Skeletal muscle tissue (tissue), 4 donors: ENCODE results near the gene ARID1B. TPM values are rescaled to one million over a fixed set of nuclear protein-coding genes. Genes with fewer than 3 reads are reported as not detected.

Source experiments
- H3K27ac ChIP-seq: one replicate; pipeline ENCODE4 v1.7.0; 2013; ENCODE audit warnings: mild to moderate bottlenecking, low read depth, low read length, inconsistent platforms
- H3K27me3 ChIP-seq, 3 donors: one replicate each; pipeline ENCODE4 v1.7.0; 2013; ENCODE audit warnings: low read length in 3 of 3; ENCODE audit not compliant: control insufficient read depth in 3 of 3, insufficient read depth in 3 of 3
- H3K36me3 ChIP-seq, 3 donors: one replicate each; pipeline ENCODE4 v1.7.0; 2013; ENCODE audit warnings: low read length in 3 of 3; ENCODE audit not compliant: control insufficient read depth in 3 of 3, insufficient read depth in 3 of 3
- H3K4me1 ChIP-seq, 3 donors: one replicate each; pipeline ENCODE4 v1.7.0; 2013; ENCODE audit warnings: low read length in 3 of 3, mild to moderate bottlenecking in 3 of 3; ENCODE audit not compliant: control insufficient read depth in 3 of 3, insufficient read depth in 3 of 3
- H3K4me3 ChIP-seq, 3 donors: one replicate each; pipeline ENCODE4 v1.7.0; 2013; ENCODE audit warnings: low read length in 3 of 3
- H3K9ac ChIP-seq, 3 donors: one replicate each; pipeline ENCODE4 v1.7.0; 2013; ENCODE audit warnings: low read length in 3 of 3, mild to moderate bottlenecking in 3 of 3, moderate library complexity in 2 of 3, low read depth in 1 of 3
- H3K9me3 ChIP-seq, 3 donors: one replicate each; pipeline ENCODE4 v1.7.0; 2013; ENCODE audit warnings: low read length in 3 of 3; ENCODE audit not compliant: control insufficient read depth in 3 of 3
- total RNA-seq: library from RNA; depleted of rRNA; stranded (reverse); fragments of >200 nt; gene quantifications from one replicate; pipeline ENCODE4 v1.2.3, GENCODE V29; 2014
- donor health status: Osteomylitis.

Gene ARID1B
- total RNA-seq, 1 donor from 2014 or later = 73.6 TPM

DNA sequence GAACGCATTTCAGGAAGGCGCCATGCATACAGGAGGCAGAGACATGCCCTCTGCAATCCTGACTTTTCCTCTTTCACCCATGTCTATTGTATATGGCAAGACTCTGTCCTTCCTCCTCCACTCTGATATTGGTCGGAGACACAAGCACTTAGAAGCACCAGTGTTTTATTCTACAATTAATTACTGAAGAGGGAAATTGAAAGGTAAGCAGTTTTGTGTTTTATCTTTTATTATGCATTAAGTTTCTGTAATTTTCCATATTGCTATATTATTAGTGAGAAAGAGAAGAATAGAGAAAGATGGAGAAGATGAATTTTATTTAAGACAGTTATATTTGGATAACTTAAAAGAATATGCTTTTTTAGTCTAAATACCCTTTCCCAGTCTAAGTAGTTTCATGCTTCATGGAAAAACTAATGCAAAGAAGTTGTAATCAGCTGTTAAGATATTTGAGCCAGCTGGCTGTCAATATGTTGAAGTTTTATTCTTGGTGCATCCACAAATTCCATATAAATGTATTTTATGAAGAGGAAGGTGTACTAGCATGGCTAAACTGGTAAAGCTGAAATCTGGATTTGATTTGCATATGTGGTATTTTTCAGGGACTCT lies 13.6 kb downstream of the ARID1B start:
- H3K9me3 ChIP-seq = no peaks in the 10 kb centered on the region
- peaks cover 47 to 67% (median 49%) of the 10 kb centered on the region in 3 donors for H3K4me1 ChIP-seq
- no peak overlapping the region for H3K9ac ChIP-seq
- H3K4me3 ChIP-seq = no peak overlapping the region
- no peaks in the 10 kb centered on the region for H3K36me3 ChIP-seq
- H3K27ac ChIP-seq = no peak overlapping the region
- no peaks in the 10 kb centered on the region for H3K27me3 ChIP-seq

DNA sequence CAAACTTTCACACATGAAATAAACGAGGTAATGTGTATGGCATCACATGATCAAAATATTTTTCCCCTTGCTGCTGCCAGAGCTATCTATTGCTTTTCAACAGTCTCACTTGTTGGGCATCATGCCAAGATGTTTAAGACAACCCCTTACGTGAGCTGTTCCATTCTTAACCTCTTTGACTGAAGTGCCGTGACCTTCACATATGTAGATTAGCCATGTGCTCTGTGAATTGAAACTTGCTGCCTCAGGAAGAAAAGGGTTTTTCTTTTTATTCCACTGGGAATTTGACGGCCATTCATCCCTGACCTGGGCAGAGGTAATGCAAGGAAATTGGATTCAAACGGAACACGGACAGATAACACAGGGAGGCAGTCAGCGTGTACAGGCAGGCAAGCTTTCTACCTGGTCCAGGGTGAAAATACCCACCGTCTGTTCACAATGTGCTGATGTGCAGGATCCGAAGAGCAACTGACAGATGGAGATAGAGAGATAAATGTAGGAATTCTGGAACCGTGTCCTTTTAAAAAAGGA lies 14.2 kb downstream of the ARID1B start:
- H3K27me3 ChIP-seq = no peaks in the 10 kb centered on the region
- peak overlapping the region; percentile 41 to 58 (median 46) for H3K4me3 ChIP-seq
- H3K27ac ChIP-seq = no peak overlapping the region
- H3K4me1 ChIP-seq = peaks cover 52 to 70% (median 52%) of the 10 kb centered on the region in 3 donors
- no peaks in the 10 kb centered on the region for H3K36me3 ChIP-seq
- no peaks in the 10 kb centered on the region for H3K9me3 ChIP-seq
- H3K9ac ChIP-seq = peak overlapping the region in 2 of 3 donors; percentile 23 to 46

DNA sequence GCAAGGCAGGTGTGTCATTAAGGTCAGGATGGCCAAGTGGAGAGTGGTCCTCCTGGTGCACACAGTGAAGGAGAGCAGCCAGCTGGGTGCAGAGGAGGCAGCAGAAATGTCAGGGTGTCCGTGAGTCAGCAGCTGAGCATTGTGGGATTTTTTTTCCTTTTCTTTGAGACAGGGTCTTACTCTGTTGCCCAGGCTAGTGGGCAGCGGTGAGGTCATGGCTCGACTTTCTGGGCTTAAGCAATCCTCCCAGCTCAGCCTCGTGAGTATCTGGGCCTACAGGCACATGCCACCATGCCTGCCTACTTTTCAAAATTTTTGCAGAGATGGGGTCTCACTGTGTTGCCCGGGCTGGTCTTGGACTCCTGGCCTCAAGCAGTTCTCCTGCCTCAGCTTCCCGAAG lies 16.0 kb downstream of the ARID1B start:
- H3K4me1 ChIP-seq = peaks cover 50 to 72% (median 53%) of the 10 kb centered on the region in 3 donors
- H3K4me3 ChIP-seq = no peak overlapping the region
- H3K9me3 ChIP-seq = no peaks in the 10 kb centered on the region
- H3K27ac ChIP-seq = no peak overlapping the region
- no peaks in the 10 kb centered on the region for H3K36me3 ChIP-seq
- no peaks in the 10 kb centered on the region for H3K27me3 ChIP-seq
- no peak overlapping the region for H3K9ac ChIP-seq

DNA sequence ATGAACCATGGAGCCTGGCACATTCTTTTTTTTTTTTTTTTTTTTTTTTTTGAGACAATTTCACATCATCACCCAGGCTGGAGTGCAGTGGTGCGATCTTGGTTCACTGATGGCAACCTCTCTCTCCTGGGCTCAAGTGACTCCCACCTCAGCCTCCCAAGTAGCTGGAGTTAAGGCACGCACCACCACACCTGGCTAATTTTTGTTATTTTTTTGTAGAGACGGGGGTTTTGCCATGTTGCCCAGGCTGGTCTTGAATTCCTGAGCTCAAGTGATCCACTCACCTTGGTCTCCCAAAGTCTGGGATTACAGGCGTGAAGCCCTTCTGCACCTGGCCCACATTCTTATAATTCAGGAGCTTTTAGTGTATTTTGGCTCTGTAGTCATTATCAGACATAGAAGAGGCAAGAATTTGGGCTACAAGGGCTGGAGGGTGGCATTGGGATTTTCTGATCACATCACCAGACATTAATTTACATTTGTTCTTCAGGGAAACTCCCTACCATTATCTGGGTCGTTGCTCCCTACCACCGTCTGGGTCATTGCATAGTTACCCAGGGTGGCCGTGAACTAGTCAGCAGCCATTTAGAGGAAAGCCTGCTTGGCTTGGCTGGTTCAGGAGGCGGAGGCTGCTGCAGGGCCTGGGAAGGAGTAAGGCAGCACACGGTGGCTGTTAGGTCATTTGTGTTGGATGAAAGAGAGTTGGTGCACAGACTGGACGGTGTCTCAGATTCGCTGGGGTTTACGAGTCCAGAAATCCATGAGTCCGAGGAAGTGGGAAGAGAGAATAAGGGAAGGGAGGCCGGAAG lies 17.6 kb downstream of the ARID1B start:
- Histone ChIP-seq H3K4me1 (peaks cover 45 to 62% (median 49%) of the 10 kb centered on the region in 3 donors), H3K27ac (no peak overlapping the region), H3K27me3 (no peaks in the 10 kb centered on the region), H3K36me3 (no peaks in the 10 kb centered on the region), H3K9me3 (no peaks in the 10 kb centered on the region), H3K9ac (peak overlapping the region in 1 of 3 donors; percentile 41), H3K4me3 (peak overlapping the region in 2 of 3 donors; percentile 7 to 23)

DNA sequence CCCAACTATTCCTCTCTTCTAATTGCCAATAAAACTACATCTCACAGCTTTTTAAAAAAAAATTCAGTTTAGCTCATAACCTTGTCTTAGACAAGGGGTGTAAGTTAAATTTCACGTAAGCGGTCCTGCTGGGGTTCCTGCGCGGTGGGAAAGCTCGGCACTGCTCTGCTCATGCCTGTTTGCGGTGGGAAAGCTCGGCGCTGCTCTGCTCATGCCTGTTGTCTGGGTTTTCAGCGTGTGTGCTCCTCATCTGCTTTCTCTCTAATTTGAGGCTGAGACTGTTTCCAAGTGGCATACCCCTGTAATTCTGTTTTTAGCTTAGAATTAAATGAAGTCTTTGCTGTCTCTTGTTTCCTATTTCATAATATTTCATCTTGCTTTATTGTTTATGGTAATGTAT lies 18.6 kb downstream of the ARID1B start:
- Histone ChIP-seq H3K27me3 (no peaks in the 10 kb centered on the region), H3K9ac (peak overlapping the region; percentile 23 to 51 (median 46)), H3K4me3 (peak overlapping the region; percentile 15 to 52 (median 33)), H3K9me3 (no peaks in the 10 kb centered on the region), H3K27ac (no peak overlapping the region), H3K4me1 (peaks cover 40 to 57% (median 44%) of the 10 kb centered on the region in 3 donors), H3K36me3 (no peaks in the 10 kb centered on the region)

DNA sequence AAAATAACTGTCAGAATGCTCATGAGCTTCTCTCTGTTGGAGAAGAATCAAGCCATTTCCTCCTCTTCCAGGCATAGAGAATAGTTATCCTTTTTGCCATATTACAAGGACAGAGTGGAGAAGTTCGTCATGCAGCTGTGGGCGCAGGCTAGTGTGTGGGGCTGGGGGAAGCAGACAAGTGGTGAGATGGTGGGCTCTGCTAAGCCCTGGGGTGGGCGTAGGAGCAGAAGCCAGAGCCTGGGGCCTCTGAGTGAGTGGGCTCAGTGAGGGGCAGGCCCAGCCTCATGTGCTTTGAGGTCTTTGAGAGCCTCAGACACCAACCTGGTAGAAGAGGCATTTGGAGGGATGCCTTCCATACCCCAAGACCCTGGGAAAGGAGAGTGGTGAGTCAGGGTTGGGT lies 19.4 kb downstream of the ARID1B start:
- H3K9me3 ChIP-seq = no peaks in the 10 kb centered on the region
- peaks cover 33 to 50% (median 36%) of the 10 kb centered on the region in 3 donors for H3K4me1 ChIP-seq
- H3K27me3 ChIP-seq = no peaks in the 10 kb centered on the region
- no peak overlapping the region for H3K9ac ChIP-seq
- no peaks in the 10 kb centered on the region for H3K36me3 ChIP-seq
- H3K27ac ChIP-seq = no peak overlapping the region
- no peak overlapping the region for H3K4me3 ChIP-seq

DNA sequence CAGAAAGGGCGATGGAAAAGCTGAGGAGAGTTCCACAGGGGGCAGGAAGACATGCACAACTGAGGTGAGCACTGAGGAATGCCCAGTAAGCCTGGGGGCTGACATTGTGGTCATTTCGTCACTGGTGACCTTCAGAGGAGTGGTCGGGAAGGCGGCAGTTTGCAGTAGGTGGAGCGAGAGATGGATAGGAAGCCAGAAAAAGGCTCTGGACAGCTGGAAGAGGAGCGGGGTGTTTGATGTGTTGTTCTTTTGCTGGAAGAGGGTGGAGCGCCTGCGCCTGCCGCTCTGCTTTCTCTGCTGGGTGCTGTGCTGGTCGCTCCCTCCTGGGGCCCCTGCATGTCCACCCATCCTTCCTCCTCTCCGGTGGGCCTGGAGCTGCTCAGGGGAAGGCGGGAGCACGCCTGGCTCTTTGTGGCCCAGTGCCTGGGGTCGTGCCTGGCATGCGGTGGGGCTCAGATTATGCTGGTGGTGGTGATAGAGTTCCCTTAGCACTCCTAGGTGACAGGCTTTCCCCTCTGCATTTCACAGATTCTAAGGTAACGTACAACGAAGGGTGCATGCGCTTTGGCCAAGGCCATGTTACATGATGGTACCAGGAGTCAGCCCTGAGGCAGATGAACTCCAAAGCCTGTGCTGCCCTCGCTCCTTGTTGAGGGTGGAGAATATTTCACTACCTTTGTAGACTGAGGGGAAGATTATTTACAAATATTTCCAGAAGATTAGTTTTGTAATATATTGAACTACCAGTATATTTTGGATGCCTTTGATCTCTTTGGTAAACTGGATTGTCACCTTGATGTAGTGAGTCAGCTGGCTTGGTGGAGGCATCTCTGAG lies 20.9 kb downstream of the ARID1B start:
- no peaks in the 10 kb centered on the region for H3K36me3 ChIP-seq
- H3K4me1 ChIP-seq = peaks cover 33 to 38% (median 36%) of the 10 kb centered on the region in 3 donors
- H3K9me3 ChIP-seq = no peaks in the 10 kb centered on the region

DNA sequence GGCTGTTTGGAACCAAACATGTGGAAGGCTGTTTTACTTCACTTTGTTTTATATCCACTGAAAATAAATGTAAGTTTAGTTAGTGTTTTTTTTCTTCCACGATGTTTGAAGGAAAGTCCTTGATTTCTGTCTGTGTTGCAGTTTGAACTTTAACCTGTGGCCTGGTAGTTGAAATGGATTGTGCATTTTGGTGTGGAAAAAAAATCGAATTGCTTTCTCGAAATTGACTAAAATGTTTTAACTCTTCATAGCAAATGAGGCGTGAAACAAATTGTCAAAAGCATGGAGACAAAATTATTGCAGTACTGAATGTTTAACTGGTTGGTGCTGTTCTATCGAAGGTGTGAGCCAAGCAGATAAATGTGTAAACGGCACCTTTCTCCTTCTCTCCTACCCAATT lies 24.5 kb downstream of the ARID1B start:
- Histone ChIP-seq H3K27ac (no peak overlapping the region), H3K4me3 (no peak overlapping the region), H3K9ac (no peak overlapping the region), H3K4me1 (peaks cover 10 to 14% (median 13%) of the 10 kb centered on the region in 3 donors), H3K9me3 (no peaks in the 10 kb centered on the region), H3K27me3 (no peaks in the 10 kb centered on the region), H3K36me3 (no peaks in the 10 kb centered on the region)

More for the DNA sequence above, 20.9 kb downstream of the ARID1B start:
- no peak overlapping the region for H3K27ac ChIP-seq
- no peak overlapping the region for H3K4me3 ChIP-seq
- no peaks in the 10 kb centered on the region for H3K27me3 ChIP-seq
- no peak overlapping the region for H3K9ac ChIP-seq

DNA sequence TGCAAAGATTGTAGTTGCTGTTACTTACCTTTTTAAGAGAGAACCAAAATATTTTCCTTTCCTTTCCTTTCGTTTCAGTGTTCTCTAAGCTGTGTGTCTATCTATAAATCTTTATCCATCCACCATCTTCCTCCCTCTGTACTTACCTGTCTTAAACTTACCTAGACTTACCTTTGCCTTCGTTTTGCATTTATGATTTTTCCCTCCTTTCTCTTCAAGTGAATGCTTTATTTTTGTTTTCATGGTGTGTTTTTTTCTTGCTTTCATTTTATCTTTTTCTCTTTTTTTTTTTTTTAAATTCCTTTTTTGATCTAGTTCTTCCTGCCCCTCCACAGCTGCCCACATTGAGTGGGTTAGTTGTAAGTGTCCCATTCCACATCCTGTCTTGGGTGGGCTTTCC lies 26.2 kb downstream of the ARID1B start:
- Histone ChIP-seq H3K4me1 (peaks cover 8 to 19% (median 8%) of the 10 kb centered on the region in 3 donors), H3K27me3 (no peaks in the 10 kb centered on the region), H3K4me3 (no peak overlapping the region), H3K27ac (no peak overlapping the region), H3K9me3 (no peaks in the 10 kb centered on the region), H3K9ac (no peak overlapping the region), H3K36me3 (no peaks in the 10 kb centered on the region)
